ENCODE results near the gene ABAT.

DNA sequence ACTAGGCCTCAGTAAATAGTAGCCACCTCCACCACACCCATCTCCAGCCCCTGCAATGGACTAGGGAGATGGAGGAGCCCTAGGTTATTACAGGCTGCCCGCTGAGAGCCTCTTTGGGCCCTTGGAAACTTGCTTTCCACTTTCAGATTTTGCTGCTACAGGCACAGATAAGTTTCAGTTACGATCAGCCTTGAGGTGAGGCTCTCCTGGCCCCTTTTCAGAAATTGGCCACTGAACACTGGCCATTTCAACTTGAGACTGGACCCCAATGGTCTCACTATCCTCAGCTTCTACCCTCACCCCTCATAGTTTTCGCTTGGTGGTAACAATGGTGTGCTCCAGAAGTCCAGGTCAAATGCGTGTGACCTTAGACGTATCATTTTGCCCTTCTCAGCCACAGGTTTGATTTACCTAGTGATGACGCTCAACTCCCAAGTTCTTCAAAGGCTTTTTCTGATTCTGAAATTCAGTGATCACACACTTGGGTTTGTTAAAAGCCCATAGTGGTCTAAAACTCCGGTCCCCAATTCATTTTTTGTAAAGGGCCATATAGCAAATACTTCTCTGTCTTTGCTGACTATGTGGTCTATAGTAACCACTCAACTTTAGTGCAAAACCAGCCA lies 124.2 kb downstream of the ABAT start:
- TF ChIP-seq EZH2 (IDR thresholded peaks at IDR 0.05; ENCODE audit: insufficient read depth, poor library complexity, severe bottlenecking) (no peak), EZH2phosphoT487 (IDR thresholded peaks at IDR 0.05; ENCODE audit: insufficient read depth, low read depth) (no peak)
